Astrocyte of the cerebellum (primary cell): ENCODE measurements around the gene ANXA2.
A peak's percentile ranks its signal among the peaks of the same experiment; 100 is the strongest.

ENCODE experiments used
- DNase-seq: peaks from one replicate; pipeline ENCODE4 v3.0.0-alpha.2; 2011; ENCODE audit warnings: low read depth
- H3K4me3 ChIP-seq: 2 replicates; pipeline ENCODE4 v1.5.1; 2011; ENCODE audit warnings: mild to moderate bottlenecking, low read depth, low read length, moderate library complexity
- CTCF ChIP-seq: IDR thresholded peaks from 2 replicates; pipeline ENCODE4 v1.5.1; 2012; ENCODE audit warnings: low read length, low read depth, moderate library complexity, mild to moderate bottlenecking; ENCODE audit errors: missing control alignments
- in situ Hi-C: cut with HindIII; loops from 2 replicates; pipeline ENCODE4 v1.10.0; 2017; ENCODE audit warnings: low sequenced_read_pairs

ANXA2 gene

GRCh38 chr15:60428935-60429334 lies 31.1 kb upstream of the ANXA2 start:
- no peak for DNase-seq
- in situ Hi-C loops: loop anchor here (5.0 kb wide), 1 partner anchor 37 kb away; no protein-coding TSS in a partner anchor
- no peak for TF ChIP-seq CTCF
- H3K4me3 ChIP-seq: no peak overlapping the region

GRCh38 chr15:60426870-60427508 lies 29.2 kb upstream of the ANXA2 start:
- in situ Hi-C loops: loop anchor here (5.0 kb wide), 1 partner anchor 35 kb away; no protein-coding TSS in a partner anchor
- DNase-seq: peak; percentile 44
- no peak overlapping the region for H3K4me3 ChIP-seq
- no peak for TF ChIP-seq CTCF

GRCh38 chr15:60425461-60425860 lies 27.7 kb upstream of the ANXA2 start:
- H3K4me3 ChIP-seq: no peak overlapping the region
- no peak for DNase-seq
- in situ Hi-C loops: loop anchor here (5.0 kb wide), 1 partner anchor 33 kb away; no protein-coding TSS in a partner anchor
- no peak for TF ChIP-seq CTCF

GRCh38 chr15:60424006-60424405 lies 26.2 kb upstream of the ANXA2 start:
- DNase-seq: no peak
- no peak for TF ChIP-seq CTCF
- in situ Hi-C loops: no loop called here
- H3K4me3 ChIP-seq: no peak overlapping the region

GRCh38 chr15:60423537-60423936 lies 25.8 kb upstream of the ANXA2 start:
- no peak for TF ChIP-seq CTCF
- H3K4me3 ChIP-seq: no peak overlapping the region
- in situ Hi-C loops: no loop called here
- DNase-seq: peak; percentile 82

- in situ Hi-C loops: no loop called here
- peak; percentile 63 for DNase-seq
- no peak overlapping the region for H3K4me3 ChIP-seq
- TF ChIP-seq CTCF: no peak
Measured at GRCh38 chr15:60421544-60421943, 23.8 kb upstream of the ANXA2 start.
